Mucosa of rectum (tissue), 2 donors: Measurements from ENCODE around the gene TRPV6.

Source experiments
- H3K27ac ChIP-seq, 2 donors: one replicate each; pipeline ENCODE4 v1.7.0; 2013; ENCODE audit warnings: inconsistent platforms in 2 of 2, low read depth in 2 of 2, low read length in 2 of 2
- H3K27me3 ChIP-seq, 2 donors: one replicate each; pipeline ENCODE4 v1.7.0; 2013; ENCODE audit warnings: low read length in 2 of 2; ENCODE audit not compliant: control insufficient read depth in 2 of 2, insufficient read depth in 2 of 2
- H3K36me3 ChIP-seq, 2 donors: one replicate each; pipeline ENCODE4 v1.7.0; 2013; ENCODE audit warnings: low read length in 2 of 2; ENCODE audit not compliant: control insufficient read depth in 2 of 2, insufficient read depth in 2 of 2
- H3K4me1 ChIP-seq, 2 donors: one replicate each; pipeline ENCODE4 v1.7.0; 2013; ENCODE audit warnings: low read length in 2 of 2, mild to moderate bottlenecking in 1 of 2; ENCODE audit not compliant: control insufficient read depth in 2 of 2, insufficient read depth in 2 of 2
- H3K4me3 ChIP-seq, 2 donors: one replicate each; pipeline ENCODE4 v1.7.0; 2013; ENCODE audit warnings: low read length in 2 of 2
- H3K9ac ChIP-seq, 2 donors: one replicate each; pipeline ENCODE4 v1.7.0; 2013; ENCODE audit warnings: low read length in 2 of 2, low read depth in 1 of 2, mild to moderate bottlenecking in 1 of 2
- H3K9me3 ChIP-seq, 2 donors: one replicate each; pipeline ENCODE4 v1.7.0; 2013; ENCODE audit warnings: low read length in 2 of 2; ENCODE audit not compliant: control insufficient read depth in 2 of 2
- donor health status: healthy.
- donor health status: Normal muscosa, but diverticular disease.

The TRPV6 gene

DNA sequence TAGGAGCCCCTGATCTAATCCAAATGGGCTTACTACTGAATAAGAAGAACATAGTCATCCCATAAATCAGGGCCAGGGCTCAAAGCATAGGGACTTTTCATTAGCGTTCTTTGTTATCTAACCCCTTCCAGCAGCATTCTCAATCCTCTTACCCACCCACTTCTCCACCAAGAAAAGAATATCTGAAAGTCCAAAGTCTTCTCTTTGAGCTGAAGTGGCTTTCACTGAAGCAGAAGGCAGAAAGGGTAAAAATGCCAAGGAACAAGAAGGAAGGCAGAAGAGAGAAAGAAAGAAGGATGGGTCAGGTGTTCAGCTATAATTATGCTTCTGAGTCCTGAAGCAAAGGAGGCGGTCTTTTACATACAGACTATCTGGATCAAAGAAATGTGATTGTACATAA lies 37.8 kb upstream of the TRPV6 start:
- H3K9ac ChIP-seq: no peak overlapping the region
- no peaks in the 10 kb centered on the region for H3K36me3 ChIP-seq
- no peaks in the 10 kb centered on the region for H3K4me1 ChIP-seq
- H3K4me3 ChIP-seq: no peak overlapping the region
- no peaks in the 10 kb centered on the region for H3K9me3 ChIP-seq
- no peak overlapping the region for H3K27ac ChIP-seq
- H3K27me3 ChIP-seq: peaks cover 0 to 3% of the 10 kb centered on the region in 2 donors

DNA sequence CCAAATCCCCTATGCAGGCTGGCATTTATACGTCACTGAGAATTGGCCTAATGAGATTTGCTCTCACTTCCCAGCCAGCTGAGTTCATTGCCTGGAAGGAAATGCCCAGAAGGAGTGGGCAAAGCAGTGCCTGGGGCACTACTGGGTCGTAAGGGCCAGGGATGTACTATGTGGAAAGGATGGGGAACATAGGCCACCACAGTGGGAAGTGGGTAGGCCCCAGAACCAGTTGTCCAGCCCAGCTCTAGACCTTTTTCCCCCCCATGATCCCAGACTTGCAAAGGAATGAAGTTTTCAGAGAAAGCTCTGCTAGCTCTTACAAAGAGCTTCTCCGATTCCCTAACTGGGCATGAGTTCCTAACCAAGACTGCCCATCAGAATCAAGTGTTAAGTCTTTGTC lies 34.1 kb upstream of the TRPV6 start:
- no peaks in the 10 kb centered on the region for H3K36me3 ChIP-seq
- peaks cover 0 to 7% of the 10 kb centered on the region in 2 donors for H3K27me3 ChIP-seq
- H3K27ac ChIP-seq: no peak overlapping the region
- H3K9ac ChIP-seq: no peak overlapping the region
- no peaks in the 10 kb centered on the region for H3K9me3 ChIP-seq
- no peaks in the 10 kb centered on the region for H3K4me1 ChIP-seq
- H3K4me3 ChIP-seq: no peak overlapping the region

GRCh38 chr7:142918901-142919300 lies 33.4 kb upstream of the TRPV6 start:
- no peak overlapping the region for H3K9ac ChIP-seq
- H3K4me1 ChIP-seq: no peaks in the 10 kb centered on the region
- H3K36me3 ChIP-seq: no peaks in the 10 kb centered on the region
- H3K27me3 ChIP-seq: peaks cover 0 to 6% of the 10 kb centered on the region in 2 donors
- no peak overlapping the region for H3K27ac ChIP-seq
- H3K4me3 ChIP-seq: no peak overlapping the region
- no peaks in the 10 kb centered on the region for H3K9me3 ChIP-seq

DNA sequence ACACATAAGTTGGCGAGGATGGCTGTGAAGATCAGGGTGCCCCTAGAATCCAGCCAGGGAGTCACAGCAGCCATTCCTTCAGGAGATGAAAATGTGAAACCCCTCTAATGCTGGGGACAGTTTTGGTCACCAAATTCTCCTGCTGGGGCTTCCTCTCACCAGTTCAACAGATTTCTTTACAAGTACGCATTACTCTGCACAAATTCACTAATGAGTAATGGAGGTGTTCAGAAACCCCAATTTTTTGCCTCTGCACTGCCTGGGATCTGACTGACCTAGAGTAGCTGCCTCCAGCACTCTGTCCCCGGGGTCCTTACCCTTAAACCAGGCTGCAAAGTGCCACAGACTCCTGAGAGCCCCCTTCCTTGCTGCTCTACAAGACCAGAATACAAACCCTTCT lies 31.9 kb upstream of the TRPV6 start:
- no peak overlapping the region for H3K4me3 ChIP-seq
- H3K27me3 ChIP-seq: peaks cover 0 to 4% of the 10 kb centered on the region in 2 donors
- no peaks in the 10 kb centered on the region for H3K36me3 ChIP-seq
- no peak overlapping the region for H3K27ac ChIP-seq
- no peaks in the 10 kb centered on the region for H3K9me3 ChIP-seq
- H3K4me1 ChIP-seq: no peaks in the 10 kb centered on the region
- no peak overlapping the region for H3K9ac ChIP-seq

DNA sequence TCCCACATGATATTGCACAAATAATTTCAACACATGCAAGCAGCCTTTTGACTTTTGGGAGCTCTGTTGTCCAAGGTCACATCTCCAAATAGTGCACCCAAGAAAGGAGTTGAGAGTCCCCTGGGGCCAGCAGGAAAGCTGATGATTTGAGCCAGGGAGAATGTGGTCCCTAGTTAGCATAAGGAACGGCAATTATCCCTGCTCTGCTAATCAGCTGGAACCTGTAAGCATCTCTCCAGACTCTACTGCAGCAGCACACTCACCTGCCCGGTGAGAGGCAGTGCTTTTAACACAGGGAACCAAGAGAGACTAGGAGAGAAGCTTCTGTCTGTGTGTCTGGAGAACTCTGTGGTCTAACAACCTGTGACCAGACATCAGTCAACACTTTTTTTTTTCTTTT lies 31.0 kb upstream of the TRPV6 start:
- no peaks in the 10 kb centered on the region for H3K9me3 ChIP-seq
- no peaks in the 10 kb centered on the region for H3K4me1 ChIP-seq

GRCh38 chr7:142915315-142915714 lies 29.8 kb upstream of the TRPV6 start:
- peaks cover 2 to 8% of the 10 kb centered on the region in 2 donors for H3K27me3 ChIP-seq

More for the DNA sequence above, 31.0 kb upstream of the TRPV6 start:
- Histone ChIP-seq H3K36me3 (no peaks in the 10 kb centered on the region), H3K27ac (no peak overlapping the region), H3K4me3 (no peak overlapping the region), H3K27me3 (peaks cover 0 to 4% of the 10 kb centered on the region in 2 donors), H3K9ac (no peak overlapping the region)

GRCh38 chr7:142914121-142914520 lies 28.6 kb upstream of the TRPV6 start:
- Histone ChIP-seq H3K4me3 (no peak overlapping the region), H3K4me1 (no peaks in the 10 kb centered on the region), H3K9ac (no peak overlapping the region), H3K36me3 (no peaks in the 10 kb centered on the region), H3K27ac (no peak overlapping the region), H3K9me3 (no peaks in the 10 kb centered on the region), H3K27me3 (peaks cover 2 to 12% of the 10 kb centered on the region in 2 donors)

More at GRCh38 chr7:142915315-142915714, 29.8 kb upstream of the TRPV6 start:
- Histone ChIP-seq H3K36me3 (no peaks in the 10 kb centered on the region), H3K9me3 (no peaks in the 10 kb centered on the region), H3K4me1 (no peaks in the 10 kb centered on the region), H3K9ac (no peak overlapping the region), H3K27ac (no peak overlapping the region), H3K4me3 (no peak overlapping the region)

- Histone ChIP-seq H3K27me3 (peaks cover 2 to 13% of the 10 kb centered on the region in 2 donors), H3K4me3 (no peak overlapping the region), H3K4me1 (no peaks in the 10 kb centered on the region), H3K27ac (no peak overlapping the region), H3K36me3 (no peaks in the 10 kb centered on the region), H3K9me3 (no peaks in the 10 kb centered on the region), H3K9ac (no peak overlapping the region)
These were observed 28.0 kb upstream of the TRPV6 start for GRCh38 chr7:142913566-142913965.

DNA sequence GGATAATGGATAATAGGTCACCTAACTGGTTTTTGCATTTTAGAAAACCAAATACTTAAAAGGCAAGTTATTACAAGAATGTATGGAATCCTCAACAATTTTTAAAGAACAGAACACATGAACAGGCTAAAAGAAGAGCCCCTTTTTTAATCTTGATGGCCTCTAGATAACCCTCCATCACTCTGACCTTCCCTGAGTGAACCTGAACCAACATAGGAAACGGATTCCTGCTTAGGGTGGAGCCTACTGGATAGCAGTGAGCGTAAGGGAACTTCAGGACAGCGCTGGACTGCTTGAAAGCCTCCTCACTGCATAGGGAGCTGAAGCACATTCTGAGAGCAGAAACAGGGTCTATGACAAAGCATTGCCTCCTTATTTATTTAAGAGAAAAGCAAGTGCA lies 27.5 kb upstream of the TRPV6 start:
- H3K27me3 ChIP-seq: peaks cover 2 to 13% of the 10 kb centered on the region in 2 donors
- no peak overlapping the region for H3K4me3 ChIP-seq
- no peaks in the 10 kb centered on the region for H3K4me1 ChIP-seq
- H3K36me3 ChIP-seq: no peaks in the 10 kb centered on the region
- H3K9me3 ChIP-seq: no peaks in the 10 kb centered on the region
- H3K9ac ChIP-seq: no peak overlapping the region
- no peak overlapping the region for H3K27ac ChIP-seq

- H3K27me3 ChIP-seq: peaks cover 2 to 9% of the 10 kb centered on the region in 2 donors
- no peaks in the 10 kb centered on the region for H3K4me1 ChIP-seq
- no peak overlapping the region for H3K4me3 ChIP-seq
- no peaks in the 10 kb centered on the region for H3K36me3 ChIP-seq
- no peak overlapping the region for H3K27ac ChIP-seq
- H3K9ac ChIP-seq: no peak overlapping the region
- no peaks in the 10 kb centered on the region for H3K9me3 ChIP-seq
These were observed 24.9 kb upstream of the TRPV6 start for GRCh38 chr7:142910481-142910880.

DNA sequence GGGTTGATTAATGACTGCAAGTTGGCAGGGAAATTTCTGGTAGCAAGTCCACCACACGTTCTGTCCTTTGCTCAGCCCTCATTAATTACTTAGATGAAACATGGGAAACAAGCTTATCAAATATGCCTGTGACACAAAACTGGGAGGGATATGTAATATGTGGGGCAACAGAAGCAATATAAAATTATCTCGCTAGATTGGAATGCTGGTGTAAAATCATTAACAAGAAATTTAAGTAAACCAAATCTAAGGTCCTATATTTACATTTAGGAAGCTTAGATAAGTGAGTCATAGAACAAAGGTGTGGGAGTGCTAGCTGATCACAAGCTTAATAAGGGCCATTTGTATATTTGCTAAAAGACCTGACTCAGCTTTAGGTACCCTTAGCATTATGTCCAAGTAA lies 24.5 kb upstream of the TRPV6 start:
- Histone ChIP-seq H3K4me3 (no peak overlapping the region), H3K9ac (no peak overlapping the region), H3K27me3 (peaks cover 2 to 9% of the 10 kb centered on the region in 2 donors), H3K27ac (no peak overlapping the region), H3K4me1 (no peaks in the 10 kb centered on the region), H3K36me3 (no peaks in the 10 kb centered on the region), H3K9me3 (no peaks in the 10 kb centered on the region)
